DMS 273 treated with DMSO at 0.1 percent for 48 hours (cell line): ENCODE measurements around the gene QARS1.
A peak's percentile ranks its signal among the peaks of the same experiment; 100 is the strongest.

Experiments used
- DNase-seq: peaks from one replicate; lab custom pipeline; 2025; lab: John Stamatoyannopoulos, UW

The QARS1 gene

GRCh38 chr3:49104427-49105291 is at the start of gene QARS1:
QARS1 (minus strand) TSS chr3:49104757; CDS start chr3:49104733, 24 bp downstream.
- peak; percentile 70 for DNase-seq

- DNase-seq, result no peak
Measured at GRCh38 chr3:49153349-49153912, 48.9 kb upstream of the QARS1 start.

- DNase-seq, result no peak
Measured at GRCh38 chr3:49151610-49152009, 47.1 kb upstream of the QARS1 start.

- DNase-seq, result no peak
Measured at GRCh38 chr3:49148159-49148558, 43.6 kb upstream of the QARS1 start.

GRCh38 chr3:49140080-49140479 is 35.5 kb upstream of the QARS1 start:
- no peak for DNase-seq

- DNase-seq, result no peak
Measured at GRCh38 chr3:49135499-49135898, 30.9 kb upstream of the QARS1 start.

GRCh38 chr3:49134471-49135265 is 30.1 kb upstream of the QARS1 start:
- no peak for DNase-seq

- peak; percentile 10 for DNase-seq
Measured at GRCh38 chr3:49133226-49133951, 28.8 kb upstream of the QARS1 start.

GRCh38 chr3:49132437-49133225 is 28.1 kb upstream of the QARS1 start, which contains the start of gene LAMB2:
LAMB2 (minus strand) TSS chr3:49133050; CDS start chr3:49132867, 183 bp downstream.
- no peak for DNase-seq

- DNase-seq, result no peak
Measured at GRCh38 chr3:49132073-49132436, 27.5 kb upstream of the QARS1 start.

GRCh38 chr3:49131576-49131975 is 27.0 kb upstream of the QARS1 start:
- no peak for DNase-seq

- no peak for DNase-seq
Measured at GRCh38 chr3:49131040-49131439, 26.5 kb upstream of the QARS1 start.

- DNase-seq, result no peak
Measured at GRCh38 chr3:49124991-49125670, 20.6 kb upstream of the QARS1 start.

GRCh38 chr3:49124203-49124602 is 19.6 kb upstream of the QARS1 start:
- DNase-seq, result no peak

- no peak for DNase-seq
Measured at GRCh38 chr3:49123687-49124086, 19.1 kb upstream of the QARS1 start.

GRCh38 chr3:49122886-49123545 is 18.5 kb upstream of the QARS1 start:
- no peak for DNase-seq

GRCh38 chr3:49122451-49122850 is 17.9 kb upstream of the QARS1 start:
- DNase-seq, result no peak

GRCh38 chr3:49122022-49122421 is 17.5 kb upstream of the QARS1 start:
- DNase-seq, result no peak

GRCh38 chr3:49121132-49121736 is 16.7 kb upstream of the QARS1 start:
- DNase-seq, result no peak
